Endodermal cell (in vitro differentiated cells): ENCODE measurements around the gene SMURF2. TPM values are rescaled to one million over a fixed set of nuclear protein-coding genes. Genes with fewer than 3 reads are reported as not detected.

Source experiments
- DNase-seq: peaks from one replicate; pipeline ENCODE4 v3.0.0-alpha.2; 2017
- H3K27ac ChIP-seq: 2 replicates; pipeline ENCODE4 v1.5.1; 2013; ENCODE audit warnings: mild to moderate bottlenecking, low read depth, low read length, moderate library complexity
- H3K27me3 ChIP-seq: 2 replicates; pipeline ENCODE4 v1.6.1; 2013; ENCODE audit warnings: mild to moderate bottlenecking, low read length, moderate library complexity; ENCODE audit not compliant: insufficient read depth, control insufficient read depth, poor library complexity, severe bottlenecking
- H3K36me3 ChIP-seq: 2 replicates; pipeline ENCODE4 v1.7.0; 2013; ENCODE audit warnings: mild to moderate bottlenecking, low read length, moderate library complexity; ENCODE audit not compliant: control insufficient read depth, insufficient read depth
- H3K4me1 ChIP-seq: one replicate; pipeline ENCODE4 v1.7.0; 2013; ENCODE audit warnings: low read length; ENCODE audit not compliant: control insufficient read depth, insufficient read depth
- H3K4me3 ChIP-seq: 2 replicates; pipeline ENCODE4 v1.5.1; 2013; ENCODE audit warnings: mild to moderate bottlenecking, low read length, moderate library complexity
- H3K9ac ChIP-seq: 2 replicates; pipeline ENCODE4 v1.6.1; 2013; ENCODE audit warnings: mild to moderate bottlenecking, low read length, moderate library complexity; ENCODE audit not compliant: poor library complexity, severe bottlenecking; ENCODE audit errors: extremely low read depth
- H3K9me3 ChIP-seq: 2 replicates; pipeline ENCODE4 v1.6.1; 2013; ENCODE audit warnings: mild to moderate bottlenecking, low read length, moderate library complexity; ENCODE audit not compliant: control insufficient read depth
- H3K27ac Mint-ChIP-seq: 2 replicates; pipeline ENCODE4 v1.8.0; 2020; ENCODE audit warnings: mixed read lengths
- H3K27me3 Mint-ChIP-seq: 2 replicates; pipeline ENCODE4 v1.8.0; 2021; ENCODE audit warnings: mild to moderate bottlenecking, mixed read lengths; ENCODE audit not compliant: insufficient read depth
- H3K36me3 Mint-ChIP-seq: 2 replicates; pipeline ENCODE4 v1.8.0; 2020; ENCODE audit warnings: low read depth, mixed read lengths
- H3K4me1 Mint-ChIP-seq: 2 replicates; pipeline ENCODE4 v1.8.0; 2020; ENCODE audit warnings: mixed read lengths
- H3K4me3 Mint-ChIP-seq: 2 replicates; pipeline ENCODE4 v1.8.0; 2020; ENCODE audit warnings: mild to moderate bottlenecking, moderate library complexity, mixed read lengths
- H3K9me3 Mint-ChIP-seq: 2 replicates; pipeline ENCODE4 v1.8.0; 2020; ENCODE audit warnings: mild to moderate bottlenecking, mixed read lengths
- WGBS, 2 experiments: methylation state at CpG; one replicate each; pipeline versions ENCODE4 v1.1.5 to v1.1.7; 2013; ENCODE audit warnings: missing lambda C conversion rate in 2 of 2, mixed read lengths in 1 of 2; ENCODE audit not compliant: insufficient coverage in 1 of 2, insufficient read length in 1 of 2; 5-methylcytosine and 5-hydroxymethylcytosine counted together
- total RNA-seq, 2 donors: library from RNA; stranded (reverse); fragmentation: NEBNext Ultra II Directional in 1 of 2; extraction: Animal tissue kit (Norgen Biotek cat#: 25700) in 1 of 2; gene quantifications; 2 replicates in 1 of 2; 3 replicates in 1 of 2; pipeline ENCODE4 v1.2.1, GENCODE V29; 2021
- TF ChIP-seq, protein P1 (sequence below): fragments of 200-600 bp; sonication (generic); conservative IDR thresholded peaks from 2 replicates; pipeline ENCODE4 v1.5.0; 2021; ENCODE audit warnings: antibody characterized with exemption, mild to moderate bottlenecking

SMURF2 gene
- total RNA-seq, 2 donors from 2014 or later = 33.6 to 34.1 TPM

DNA sequence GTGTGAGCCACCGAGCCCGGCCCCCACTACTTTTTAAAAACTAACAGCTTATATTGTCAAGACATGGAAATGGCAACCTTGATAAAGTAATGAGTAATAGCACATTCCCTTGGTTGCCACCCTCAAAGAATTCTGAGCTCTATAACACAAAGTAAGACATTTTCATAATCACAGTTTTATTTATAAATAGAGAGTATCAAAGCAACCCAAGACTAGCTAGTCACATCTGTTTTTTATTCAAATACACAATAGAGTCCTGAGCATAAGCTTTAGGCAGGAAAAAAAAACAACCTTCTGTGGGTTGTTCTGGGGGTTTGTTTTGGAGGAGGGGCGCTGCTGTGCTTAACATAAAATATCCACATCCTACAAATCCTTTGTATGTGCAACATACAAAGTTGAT lies 86.7 kb downstream of the SMURF2 start:
- no peak overlapping the region for H3K27ac ChIP-seq
- H3K27me3 ChIP-seq = no peaks in the 10 kb centered on the region
- no peak overlapping the region for H3K4me3 ChIP-seq
- H3K27me3 Mint-ChIP-seq = no peaks in the 10 kb centered on the region
- TF ChIP-seq, protein P1, sequence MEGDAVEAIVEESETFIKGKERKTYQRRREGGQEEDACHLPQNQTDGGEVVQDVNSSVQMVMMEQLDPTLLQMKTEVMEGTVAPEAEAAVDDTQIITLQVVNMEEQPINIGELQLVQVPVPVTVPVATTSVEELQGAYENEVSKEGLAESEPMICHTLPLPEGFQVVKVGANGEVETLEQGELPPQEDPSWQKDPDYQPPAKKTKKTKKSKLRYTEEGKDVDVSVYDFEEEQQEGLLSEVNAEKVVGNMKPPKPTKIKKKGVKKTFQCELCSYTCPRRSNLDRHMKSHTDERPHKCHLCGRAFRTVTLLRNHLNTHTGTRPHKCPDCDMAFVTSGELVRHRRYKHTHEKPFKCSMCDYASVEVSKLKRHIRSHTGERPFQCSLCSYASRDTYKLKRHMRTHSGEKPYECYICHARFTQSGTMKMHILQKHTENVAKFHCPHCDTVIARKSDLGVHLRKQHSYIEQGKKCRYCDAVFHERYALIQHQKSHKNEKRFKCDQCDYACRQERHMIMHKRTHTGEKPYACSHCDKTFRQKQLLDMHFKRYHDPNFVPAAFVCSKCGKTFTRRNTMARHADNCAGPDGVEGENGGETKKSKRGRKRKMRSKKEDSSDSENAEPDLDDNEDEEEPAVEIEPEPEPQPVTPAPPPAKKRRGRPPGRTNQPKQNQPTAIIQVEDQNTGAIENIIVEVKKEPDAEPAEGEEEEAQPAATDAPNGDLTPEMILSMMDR = no peak
- H3K9me3 Mint-ChIP-seq = no peaks in the 10 kb centered on the region
- no peak overlapping the region for H3K27ac Mint-ChIP-seq
- H3K4me3 Mint-ChIP-seq = no peak overlapping the region
- H3K9me3 ChIP-seq = no peaks in the 10 kb centered on the region
- H3K4me1 Mint-ChIP-seq = no peaks in the 10 kb centered on the region
- peaks cover 50% of the 10 kb centered on the region for H3K36me3 ChIP-seq
- H3K4me1 ChIP-seq = no peaks in the 10 kb centered on the region
- H3K36me3 Mint-ChIP-seq = peaks cover 33% of the 10 kb centered on the region
- H3K9ac ChIP-seq = no peak overlapping the region
- no peak for DNase-seq
- WGBS, 2 experiments = 94% methylated on average over 2 of the region's 3 CpGs; no CpG with 5 or more reads in 1 of the 2 experiments

DNA sequence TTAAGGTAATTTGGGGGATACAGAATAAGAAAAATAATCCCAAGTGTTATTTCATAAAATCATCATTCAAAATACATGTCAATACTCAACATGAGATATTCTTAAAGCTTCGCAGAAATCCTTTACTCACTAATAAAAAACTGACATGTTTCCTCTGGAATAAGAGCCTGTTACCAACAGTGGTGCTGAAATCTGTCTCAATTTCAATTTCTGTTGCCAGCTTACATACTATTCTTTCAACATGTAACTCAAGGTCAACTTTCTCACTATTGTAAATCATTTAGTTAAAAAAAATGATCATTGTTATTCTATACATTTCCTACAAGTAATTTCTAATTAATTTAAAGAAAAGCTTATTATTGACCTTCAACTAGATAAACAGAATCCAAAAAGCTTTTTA lies 87.5 kb downstream of the SMURF2 start:
- Histone ChIP-seq H3K9ac (no peak overlapping the region), H3K9me3 (no peaks in the 10 kb centered on the region), H3K4me1 (no peaks in the 10 kb centered on the region), H3K27ac (no peak overlapping the region), H3K4me3 (no peak overlapping the region), H3K36me3 (peaks cover 46% of the 10 kb centered on the region), H3K27me3 (no peaks in the 10 kb centered on the region)
- TF ChIP-seq, protein P1 = no peak
- H3K36me3 Mint-ChIP-seq = peaks cover 32% of the 10 kb centered on the region
- H3K27ac Mint-ChIP-seq = no peak overlapping the region
- no peaks in the 10 kb centered on the region for H3K9me3 Mint-ChIP-seq
- no peak for DNase-seq
- H3K4me3 Mint-ChIP-seq = no peak overlapping the region
- no peaks in the 10 kb centered on the region for H3K4me1 Mint-ChIP-seq
- 82 to 98% methylated on average over 1 of the region's 1 CpG for WGBS, 2 experiments
- H3K27me3 Mint-ChIP-seq = no peaks in the 10 kb centered on the region

DNA sequence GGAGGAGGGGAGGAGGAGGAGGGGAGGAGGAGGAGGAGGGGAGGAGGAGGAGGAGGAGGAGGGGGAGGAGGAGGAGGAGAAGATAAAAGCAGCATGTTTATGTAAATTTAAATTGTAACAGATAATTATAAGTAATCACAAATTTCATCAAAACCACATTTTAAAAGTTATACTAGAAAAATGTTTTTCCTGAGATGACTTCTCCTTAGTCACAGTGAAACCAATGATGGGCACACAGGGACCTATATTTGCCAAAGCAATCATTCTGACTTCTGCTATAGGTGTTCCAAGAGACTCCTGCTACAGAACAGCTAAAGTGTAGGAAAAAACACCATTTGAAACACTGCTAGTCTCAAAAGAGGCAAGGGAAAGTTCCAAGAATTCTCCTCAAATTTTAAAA lies 88.9 kb downstream of the SMURF2 start:
- Mint-ChIP-seq H3K27ac (peak overlapping the region; percentile 64), H3K27me3 (no peaks in the 10 kb centered on the region), H3K9me3 (no peaks in the 10 kb centered on the region), H3K36me3 (peaks cover 39% of the 10 kb centered on the region), H3K4me1 (no peaks in the 10 kb centered on the region), H3K4me3 (no peak overlapping the region)
- Histone ChIP-seq H3K27me3 (no peaks in the 10 kb centered on the region), H3K4me1 (no peaks in the 10 kb centered on the region), H3K27ac (no peak overlapping the region), H3K4me3 (no peak overlapping the region), H3K9me3 (no peaks in the 10 kb centered on the region), H3K36me3 (peaks cover 46% of the 10 kb centered on the region), H3K9ac (no peak overlapping the region)
- TF ChIP-seq, protein P1 = no peak
- no peak for DNase-seq
